ENCODE data around the gene ANKRD12.

- TF ChIP-seq POLR2A (IDR thresholded peaks at IDR 0.05; ENCODE audit: low read depth, low read length) = no peak
- no peak for TF ChIP-seq TAF1 (IDR thresholded peaks at IDR 0.05; ENCODE audit: borderline replicate concordance, low read depth, low read length)
- TF ChIP-seq POLR2AphosphoS5 (IDR thresholded peaks at IDR 0.05; ENCODE audit: low read depth, low read length) = no peak
These were observed 43.9 kb upstream of the ANKRD12 start for GRCh38 chr18:9092665-9093064.

All from GM12892 (cell line).